ENCODE results near the gene HOXB9. TPM values are rescaled to one million over a fixed set of nuclear protein-coding genes. Genes with fewer than 3 reads are reported as not detected.

The HOXB9 gene
- total RNA-seq, result 1.5 and 2.1 TPM in 2 replicates
- 0.73 and 2.5 TPM in 2 replicates for polyA plus RNA-seq

DNA sequence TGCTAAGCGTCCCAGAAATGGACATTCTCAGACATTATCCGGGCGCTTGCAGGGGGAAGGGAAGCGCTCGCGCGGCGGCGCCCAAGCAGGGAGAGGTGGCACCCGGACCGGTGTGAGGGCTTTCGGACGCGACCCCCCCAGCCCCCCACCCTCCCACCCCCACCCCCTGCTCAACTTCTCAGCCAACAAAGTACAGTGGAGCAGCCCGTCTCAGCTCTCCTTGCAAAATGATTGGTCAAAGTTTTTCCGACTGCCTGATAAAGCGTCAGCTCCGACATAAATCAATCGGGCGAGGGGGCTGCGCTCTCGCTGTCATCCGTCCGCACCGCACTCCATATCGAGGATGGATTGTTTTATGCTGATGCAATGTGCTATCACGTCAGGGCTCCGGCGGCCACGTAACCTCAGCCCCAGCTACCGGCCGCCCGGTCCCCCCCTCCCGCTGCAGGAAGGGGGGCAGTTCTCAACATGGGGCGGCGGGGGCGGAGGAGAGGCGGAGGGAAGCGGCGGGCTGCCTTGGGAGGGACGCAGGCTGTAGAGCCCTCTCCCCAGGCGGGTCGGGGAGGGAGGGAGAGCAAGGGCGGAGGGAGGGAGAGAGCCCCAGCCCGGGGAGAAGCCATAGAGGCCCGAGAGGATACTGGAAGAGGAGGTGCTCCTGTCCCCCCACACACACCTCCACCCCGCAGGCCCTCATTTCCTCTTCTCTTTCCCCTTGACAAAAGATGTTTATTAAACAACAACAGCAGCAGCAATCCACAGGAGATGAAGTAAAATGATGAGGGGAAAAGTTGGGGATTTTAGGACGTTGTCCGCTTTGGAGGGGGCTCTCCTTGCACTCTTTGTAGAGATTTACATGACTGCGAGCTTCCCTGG, at the start of gene HOXB9:
Gene HOXB9 (minus strand): TSS at position 114 of the 873 bp plus-strand sequence. CDS start 89 bp downstream, at position 25.
- Histone ChIP-seq H3K4me1 (ENCODE audit: insufficient read depth) (peaks cover 20% of the 10 kb centered on the region), H3K4me2 (peak within 1 kb of the TSS; percentile 94), H3K4me3 (peak within 1 kb of the TSS; percentile 29), H3K27me3 (peaks cover 98% of the 10 kb centered on the region), H3K36me3 (replicated peaks; ENCODE audit: insufficient read depth, low read depth) (no peaks in the 10 kb centered on the region), H3K9me2 (replicated peaks; ENCODE audit: insufficient read depth) (no peaks in the 10 kb centered on the region), H4K20me1 (ENCODE audit: insufficient read depth, poor library complexity, severe bottlenecking) (no peaks in the 10 kb centered on the region), H3K9me3 (ENCODE audit: low read depth) (no peaks in the 10 kb centered on the region), H2AFZ (peak within 1 kb of the TSS; percentile 66), H3K27ac (peak within 1 kb of the TSS; percentile 55), H3K79me2 (no peaks in the 10 kb centered on the region)
- TF ChIP-seq EZH2 (IDR thresholded peaks at IDR 0.05; ENCODE audit: borderline replicate concordance) (no peak), EZH2phosphoT487 (IDR thresholded peaks at IDR 0.05; ENCODE audit: low read depth, severe bottlenecking, unreplicated experiment) (peak; percentile 28)
- WGBS (ENCODE audit: low lambda C conversion rate, missing lambda C conversion rate), result 3% methylated on average over 30 of the region's 50 CpGs
- peak; percentile 72 for DNase-seq (ENCODE audit: low spot score)

DNA sequence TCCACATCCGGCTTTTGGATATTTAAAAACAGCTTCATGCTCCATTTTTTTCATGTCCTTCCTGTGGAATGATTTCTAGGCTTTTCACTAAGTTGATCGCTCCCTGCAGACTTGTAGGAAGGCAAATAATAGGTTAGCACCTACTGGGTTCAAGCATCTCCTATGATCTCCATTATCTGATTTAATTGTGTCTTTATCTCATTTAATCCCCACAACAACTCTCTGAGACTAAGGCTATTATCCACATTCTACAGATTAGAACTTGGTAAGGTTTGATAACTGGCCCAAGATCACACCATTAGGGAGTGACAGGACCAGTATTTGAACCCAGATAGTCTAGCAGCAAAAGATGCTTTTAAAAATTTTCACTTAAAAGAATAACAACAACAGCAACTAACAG, 46.2 kb upstream of the HOXB9 start:
- H3K9me3 ChIP-seq (ENCODE audit: low read depth), result no peaks in the 10 kb centered on the region
- H3K27me3 ChIP-seq, result peaks cover 31% of the 10 kb centered on the region
- WGBS (ENCODE audit: low lambda C conversion rate, missing lambda C conversion rate), result 64% methylated on average over 2 of the region's 2 CpGs
- H3K4me3 ChIP-seq, result no peak overlapping the region
- TF ChIP-seq EZH2phosphoT487 (IDR thresholded peaks at IDR 0.05; ENCODE audit: low read depth, severe bottlenecking, unreplicated experiment) (no peak), EZH2 (IDR thresholded peaks at IDR 0.05; ENCODE audit: borderline replicate concordance) (no peak), CTCF (IDR thresholded peaks at IDR 0.05; ENCODE audit: poor library complexity) (no peak)
- no peak overlapping the region for H3K27ac ChIP-seq
- no peaks in the 10 kb centered on the region for H3K9me2 ChIP-seq (replicated peaks; ENCODE audit: insufficient read depth)
- H3K36me3 ChIP-seq (replicated peaks; ENCODE audit: insufficient read depth, low read depth), result no peaks in the 10 kb centered on the region
- H2AFZ ChIP-seq, result no peak overlapping the region
- peak overlapping the region; percentile 67 for H3K4me2 ChIP-seq
- H3K4me1 ChIP-seq (ENCODE audit: insufficient read depth), result no peaks in the 10 kb centered on the region
- H4K20me1 ChIP-seq (ENCODE audit: insufficient read depth, poor library complexity, severe bottlenecking), result no peaks in the 10 kb centered on the region
- H3K79me2 ChIP-seq, result no peaks in the 10 kb centered on the region
- DNase-seq (ENCODE audit: low spot score), result no peak

DNA sequence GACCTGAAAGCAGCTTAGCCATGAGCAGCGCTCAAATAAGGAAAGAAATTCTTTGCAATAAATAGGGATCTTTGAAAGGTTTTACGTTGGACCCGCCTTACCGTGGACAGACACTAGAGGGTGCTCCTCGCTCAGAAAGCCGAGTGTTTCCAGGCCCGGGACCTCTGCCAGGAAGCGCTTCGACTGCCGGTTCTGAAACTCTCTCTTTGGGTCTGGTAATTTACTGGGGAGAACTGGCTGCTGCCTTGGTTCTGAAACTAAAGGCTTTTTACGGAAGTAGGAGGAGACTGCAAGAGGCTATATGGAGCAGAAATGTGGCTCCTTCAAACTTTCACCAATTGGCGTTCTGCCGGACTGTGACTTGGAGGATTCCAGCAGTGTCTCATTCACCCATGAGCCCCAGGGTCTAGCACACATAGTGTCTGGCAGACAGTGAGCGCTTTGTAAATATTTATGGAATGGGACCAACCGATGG, 45.6 kb upstream of the HOXB9 start:
- no peaks in the 10 kb centered on the region for H3K4me1 ChIP-seq (ENCODE audit: insufficient read depth)
- no peaks in the 10 kb centered on the region for H3K36me3 ChIP-seq (replicated peaks; ENCODE audit: insufficient read depth, low read depth)
- WGBS (ENCODE audit: low lambda C conversion rate, missing lambda C conversion rate), result 7% methylated on average over 15 of the region's 15 CpGs
- peaks cover 28% of the 10 kb centered on the region for H3K27me3 ChIP-seq
- peak overlapping the region; percentile 38 for H2AFZ ChIP-seq
- no peaks in the 10 kb centered on the region for H4K20me1 ChIP-seq (ENCODE audit: insufficient read depth, poor library complexity, severe bottlenecking)
- peak overlapping the region; percentile 18 for H3K4me3 ChIP-seq
- H3K27ac ChIP-seq, result no peak overlapping the region
- peak overlapping the region; percentile 67 for H3K4me2 ChIP-seq
- no peaks in the 10 kb centered on the region for H3K9me2 ChIP-seq (replicated peaks; ENCODE audit: insufficient read depth)
- no peaks in the 10 kb centered on the region for H3K9me3 ChIP-seq (ENCODE audit: low read depth)
- peak; percentile 98 for TF ChIP-seq CTCF (IDR thresholded peaks at IDR 0.05; ENCODE audit: poor library complexity)
- TF ChIP-seq EZH2phosphoT487 (IDR thresholded peaks at IDR 0.05; ENCODE audit: low read depth, severe bottlenecking, unreplicated experiment), result no peak
- no peak for TF ChIP-seq EZH2 (IDR thresholded peaks at IDR 0.05; ENCODE audit: borderline replicate concordance)
- peak; percentile 90 for DNase-seq (ENCODE audit: low spot score)
- no peaks in the 10 kb centered on the region for H3K79me2 ChIP-seq

Data from hepatocyte (in vitro differentiated cells).